Uterus (tissue), 2 donors: ENCODE results near the gene SEC63.

Experiments used
- POLR2A ChIP-seq, 2 donors: fragments of 450-650 bp; IDR thresholded peaks; one replicate each; pipeline ENCODE4 v1.6.1; 2016; ENCODE audit warnings: antibody characterized with exemption in 2 of 2, mild to moderate bottlenecking in 1 of 2, moderate library complexity in 1 of 2
- TF ChIP-seq, protein P1 (sequence below), 4 experiments: fragments of 200-600 bp in 2 of 4; fragments of 450-650 bp in 2 of 4; sonication (generic) in 2 of 4; IDR thresholded peaks; one replicate each; pipeline ENCODE4 v1.5.1; 2016 to 2019; ENCODE audit warnings: antibody characterized with exemption in 4 of 4, mild to moderate bottlenecking in 2 of 4, moderate library complexity in 1 of 4

DNA sequence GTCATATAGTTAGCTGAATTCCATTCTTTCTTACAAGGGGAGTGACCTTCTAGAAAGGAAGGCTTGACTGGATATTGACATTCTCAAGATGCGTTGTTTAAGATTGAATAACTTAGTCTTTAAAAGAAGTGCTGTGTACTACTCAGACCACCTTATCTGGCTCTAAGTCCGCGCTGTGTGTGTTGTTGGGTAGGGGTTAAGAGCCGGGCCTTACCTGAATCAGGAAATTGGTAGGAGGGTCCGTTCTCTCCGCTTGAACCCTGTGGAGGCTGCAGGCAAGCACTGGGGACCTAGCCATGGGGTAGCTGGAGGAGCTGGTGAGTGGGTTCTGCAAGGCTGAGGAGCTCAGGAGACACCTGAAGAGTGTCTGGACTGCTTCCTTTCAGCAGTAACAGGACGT, 124.9 kb downstream of the SEC63 start:
- TF ChIP-seq, protein P1, sequence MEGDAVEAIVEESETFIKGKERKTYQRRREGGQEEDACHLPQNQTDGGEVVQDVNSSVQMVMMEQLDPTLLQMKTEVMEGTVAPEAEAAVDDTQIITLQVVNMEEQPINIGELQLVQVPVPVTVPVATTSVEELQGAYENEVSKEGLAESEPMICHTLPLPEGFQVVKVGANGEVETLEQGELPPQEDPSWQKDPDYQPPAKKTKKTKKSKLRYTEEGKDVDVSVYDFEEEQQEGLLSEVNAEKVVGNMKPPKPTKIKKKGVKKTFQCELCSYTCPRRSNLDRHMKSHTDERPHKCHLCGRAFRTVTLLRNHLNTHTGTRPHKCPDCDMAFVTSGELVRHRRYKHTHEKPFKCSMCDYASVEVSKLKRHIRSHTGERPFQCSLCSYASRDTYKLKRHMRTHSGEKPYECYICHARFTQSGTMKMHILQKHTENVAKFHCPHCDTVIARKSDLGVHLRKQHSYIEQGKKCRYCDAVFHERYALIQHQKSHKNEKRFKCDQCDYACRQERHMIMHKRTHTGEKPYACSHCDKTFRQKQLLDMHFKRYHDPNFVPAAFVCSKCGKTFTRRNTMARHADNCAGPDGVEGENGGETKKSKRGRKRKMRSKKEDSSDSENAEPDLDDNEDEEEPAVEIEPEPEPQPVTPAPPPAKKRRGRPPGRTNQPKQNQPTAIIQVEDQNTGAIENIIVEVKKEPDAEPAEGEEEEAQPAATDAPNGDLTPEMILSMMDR (IDR thresholded peaks at IDR 0.05), result no peak
- TF ChIP-seq POLR2A (IDR thresholded peaks at IDR 0.05), result no peak
